GM19372 (cell line): ENCODE data around the gene SYNPO.

ENCODE experiments used
- ATAC-seq: cut with Tn5 transposase; IDR thresholded peaks from one replicate; pipeline ENCODE4 v1.9.1; 2021; ENCODE audit warnings: mild to moderate bottlenecking, low read depth, moderate library complexity; ENCODE audit not compliant: unreplicated experiment

The SYNPO gene

GRCh38 chr5:150640311-150641005, at the start of gene SYNPO:
TSS of gene SYNPO (plus strand) at chr5:150640660. CDS start at chr5:150648276, 7,616 bp downstream.
- ATAC-seq = no peak

- no peak for ATAC-seq
Observed at GRCh38 chr5:150590979-150591695, 49.3 kb upstream of the SYNPO start.

- ATAC-seq = no peak
Observed at GRCh38 chr5:150593593-150593992, 46.9 kb upstream of the SYNPO start.

- no peak for ATAC-seq
Observed at GRCh38 chr5:150593996-150594395, 46.5 kb upstream of the SYNPO start.

GRCh38 chr5:150595466-150596031, 44.9 kb upstream of the SYNPO start:
- no peak for ATAC-seq

- no peak for ATAC-seq
Observed at GRCh38 chr5:150596313-150596712, 44.1 kb upstream of the SYNPO start.

- no peak for ATAC-seq
Observed at GRCh38 chr5:150596826-150597225, 43.6 kb upstream of the SYNPO start.

GRCh38 chr5:150598006-150598405, 42.5 kb upstream of the SYNPO start:
- no peak for ATAC-seq

GRCh38 chr5:150598821-150599273, 41.6 kb upstream of the SYNPO start:
- no peak for ATAC-seq

GRCh38 chr5:150599281-150599680, 41.2 kb upstream of the SYNPO start:
- ATAC-seq = no peak

- no peak for ATAC-seq
Observed at GRCh38 chr5:150599917-150600511, 40.4 kb upstream of the SYNPO start.

- ATAC-seq = no peak
Observed at GRCh38 chr5:150600616-150601490, 39.6 kb upstream of the SYNPO start.

- ATAC-seq = no peak
Observed at GRCh38 chr5:150601491-150602345, 38.7 kb upstream of the SYNPO start.

- no peak for ATAC-seq
Observed at GRCh38 chr5:150603052-150603451, 37.4 kb upstream of the SYNPO start.

- ATAC-seq = no peak
Observed at GRCh38 chr5:150603491-150603890, 37.0 kb upstream of the SYNPO start.

GRCh38 chr5:150604010-150604409, 36.5 kb upstream of the SYNPO start:
- no peak for ATAC-seq

GRCh38 chr5:150604894-150605440, 35.5 kb upstream of the SYNPO start:
- ATAC-seq = no peak

- ATAC-seq = no peak
Observed at GRCh38 chr5:150605546-150605945, 34.9 kb upstream of the SYNPO start.

- no peak for ATAC-seq
Observed at GRCh38 chr5:150606476-150606875, 34.0 kb upstream of the SYNPO start.
